Activated naive CD4-positive, alpha-beta T cell treated with Interleukin-2 at 50 U/mL for 16 hours (primary cell): ENCODE results near the gene FXYD5.

Experiments used
- DNase-seq: peaks from one replicate; pipeline ENCODE4 v3.0.0-alpha.2; 2020

Gene FXYD5

GRCh38 chr19:35157431-35157830, 2.9 kb downstream of the FXYD5 start:
- no peak for DNase-seq

GRCh38 chr19:35159606-35160005, 5.1 kb downstream of the FXYD5 start:
- no peak for DNase-seq

- DNase-seq = no peak
Measured at GRCh38 chr19:35160629-35161433, 6.3 kb downstream of the FXYD5 start.

GRCh38 chr19:35161434-35161743, 6.9 kb downstream of the FXYD5 start:
- no peak for DNase-seq

GRCh38 chr19:35162471-35163326, 8.2 kb downstream of the FXYD5 start:
- no peak for DNase-seq

- DNase-seq = no peak
Measured at GRCh38 chr19:35164418-35164817, 9.9 kb downstream of the FXYD5 start.

GRCh38 chr19:35165200-35166058, 10.9 kb downstream of the FXYD5 start:
- no peak for DNase-seq

GRCh38 chr19:35166100-35167063, 11.8 kb downstream of the FXYD5 start:
- DNase-seq = no peak

- no peak for DNase-seq
Measured at GRCh38 chr19:35167251-35168119, 12.9 kb downstream of the FXYD5 start.

GRCh38 chr19:35168196-35168595, 13.7 kb downstream of the FXYD5 start:
- DNase-seq = no peak

- DNase-seq = peak; percentile 31
Measured at GRCh38 chr19:35169221-35169995, 14.9 kb downstream of the FXYD5 start.

GRCh38 chr19:35170359-35171061, 16.0 kb downstream of the FXYD5 start:
- no peak for DNase-seq

- no peak for DNase-seq
Measured at GRCh38 chr19:35171730-35172129, 17.2 kb downstream of the FXYD5 start.

- no peak for DNase-seq
Measured at GRCh38 chr19:35174226-35174625, 19.7 kb downstream of the FXYD5 start.

GRCh38 chr19:35176181-35176570, 21.6 kb downstream of the FXYD5 start:
- no peak for DNase-seq

- no peak for DNase-seq
Measured at GRCh38 chr19:35177377-35178274, 23.1 kb downstream of the FXYD5 start.

GRCh38 chr19:35178701-35179100, 24.2 kb downstream of the FXYD5 start:
- DNase-seq = no peak

GRCh38 chr19:35179830-35180229, 25.3 kb downstream of the FXYD5 start:
- DNase-seq = no peak
